ENCODE results near the gene PIGU.

PIGU gene

GRCh38 chr20:34541264-34541901, 135.5 kb downstream of the PIGU start:
- TF ChIP-seq, protein P1, sequence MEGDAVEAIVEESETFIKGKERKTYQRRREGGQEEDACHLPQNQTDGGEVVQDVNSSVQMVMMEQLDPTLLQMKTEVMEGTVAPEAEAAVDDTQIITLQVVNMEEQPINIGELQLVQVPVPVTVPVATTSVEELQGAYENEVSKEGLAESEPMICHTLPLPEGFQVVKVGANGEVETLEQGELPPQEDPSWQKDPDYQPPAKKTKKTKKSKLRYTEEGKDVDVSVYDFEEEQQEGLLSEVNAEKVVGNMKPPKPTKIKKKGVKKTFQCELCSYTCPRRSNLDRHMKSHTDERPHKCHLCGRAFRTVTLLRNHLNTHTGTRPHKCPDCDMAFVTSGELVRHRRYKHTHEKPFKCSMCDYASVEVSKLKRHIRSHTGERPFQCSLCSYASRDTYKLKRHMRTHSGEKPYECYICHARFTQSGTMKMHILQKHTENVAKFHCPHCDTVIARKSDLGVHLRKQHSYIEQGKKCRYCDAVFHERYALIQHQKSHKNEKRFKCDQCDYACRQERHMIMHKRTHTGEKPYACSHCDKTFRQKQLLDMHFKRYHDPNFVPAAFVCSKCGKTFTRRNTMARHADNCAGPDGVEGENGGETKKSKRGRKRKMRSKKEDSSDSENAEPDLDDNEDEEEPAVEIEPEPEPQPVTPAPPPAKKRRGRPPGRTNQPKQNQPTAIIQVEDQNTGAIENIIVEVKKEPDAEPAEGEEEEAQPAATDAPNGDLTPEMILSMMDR (IDR thresholded peaks at IDR 0.05; ENCODE audit: insufficient read depth, low read length, poor library complexity, severe bottlenecking): no peak
- no peak for TF ChIP-seq EZH2phosphoT487 (conservative IDR thresholded peaks at IDR 0.05; ENCODE audit: low read length)
- no peak overlapping the region for H3K27ac ChIP-seq (ENCODE audit: low read depth, low read length)
- no peak overlapping the region for H3K4me2 ChIP-seq (ENCODE audit: low read depth, low read length, poor library complexity, severe bottlenecking)
- no peak overlapping the region for H3K9ac ChIP-seq (ENCODE audit: low read length)
- H3K9me2 ChIP-seq (replicated peaks; ENCODE audit: insufficient read depth, low read length): no peaks in the 10 kb centered on the region
- no peaks in the 10 kb centered on the region for H3K79me2 ChIP-seq (ENCODE audit: insufficient read depth, low read length)
- H3K9me3 ChIP-seq (ENCODE audit: insufficient read depth, low read length): no peaks in the 10 kb centered on the region
- no peaks in the 10 kb centered on the region for H3F3A ChIP-seq (ENCODE audit: insufficient read depth)
- H4K20me1 ChIP-seq (ENCODE audit: low read depth, low read length): no peaks in the 10 kb centered on the region
- peaks cover 2% of the 10 kb centered on the region; the same call in 1 of the 2 replicates for H3K36me3 ChIP-seq (ENCODE audit: low read length)
- no peak overlapping the region for H3K4me3 ChIP-seq (ENCODE audit: insufficient read depth, low read length, poor library complexity, severe bottlenecking)
- no peaks in the 10 kb centered on the region for H3K27me3 ChIP-seq (ENCODE audit: low read length)
- H2AFZ ChIP-seq (ENCODE audit: low read depth, low read length, severe bottlenecking): no peak overlapping the region

- no peak overlapping the region for H3K27ac ChIP-seq (ENCODE audit: low read depth, low read length)
- peaks cover 2% of the 10 kb centered on the region; the same call in 1 of the 2 replicates for H3K36me3 ChIP-seq (ENCODE audit: low read length)
- H2AFZ ChIP-seq (ENCODE audit: low read depth, low read length, severe bottlenecking): no peak overlapping the region
- H3K79me2 ChIP-seq (ENCODE audit: insufficient read depth, low read length): no peaks in the 10 kb centered on the region
- no peaks in the 10 kb centered on the region for H4K20me1 ChIP-seq (ENCODE audit: low read depth, low read length)
- H3K9ac ChIP-seq (ENCODE audit: low read length): no peak overlapping the region
- no peaks in the 10 kb centered on the region for H3K9me2 ChIP-seq (replicated peaks; ENCODE audit: insufficient read depth, low read length)
- no peaks in the 10 kb centered on the region for H3F3A ChIP-seq (ENCODE audit: insufficient read depth)
- H3K27me3 ChIP-seq (ENCODE audit: low read length): no peaks in the 10 kb centered on the region
- H3K4me3 ChIP-seq (ENCODE audit: insufficient read depth, low read length, poor library complexity, severe bottlenecking): no peak overlapping the region
- TF ChIP-seq EZH2phosphoT487 (conservative IDR thresholded peaks at IDR 0.05; ENCODE audit: low read length): no peak
- TF ChIP-seq, protein P1 (IDR thresholded peaks at IDR 0.05; ENCODE audit: insufficient read depth, low read length, poor library complexity, severe bottlenecking): no peak
- H3K4me2 ChIP-seq (ENCODE audit: low read depth, low read length, poor library complexity, severe bottlenecking): no peak overlapping the region
- H3K9me3 ChIP-seq (ENCODE audit: insufficient read depth, low read length): no peaks in the 10 kb centered on the region
Measured at GRCh38 chr20:34540596-34541263, 136.2 kb downstream of the PIGU start.

DNA sequence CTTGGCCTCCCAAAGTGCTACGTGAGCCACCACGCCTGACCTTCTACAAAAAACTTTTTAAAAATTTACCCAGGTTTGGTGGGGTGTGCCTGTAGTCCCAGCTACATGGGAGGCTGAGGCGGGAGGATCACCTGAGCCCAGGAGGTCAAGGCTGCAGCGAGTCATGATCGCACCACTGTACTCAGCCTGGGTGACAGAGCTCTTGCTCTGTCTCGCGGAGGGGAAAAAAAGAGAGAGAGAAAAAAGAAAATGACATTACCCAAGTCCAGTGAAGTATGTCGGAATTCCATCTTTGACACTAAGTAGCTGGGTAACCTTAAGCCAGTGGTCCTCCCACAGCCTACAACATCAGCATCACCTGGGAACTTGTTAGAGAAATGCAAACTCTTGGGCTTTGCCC, 137.1 kb downstream of the PIGU start:
- Histone ChIP-seq H2AFZ (ENCODE audit: low read depth, low read length, severe bottlenecking) (no peak overlapping the region), H3F3A (ENCODE audit: insufficient read depth) (no peaks in the 10 kb centered on the region), H3K27me3 (ENCODE audit: low read length) (no peaks in the 10 kb centered on the region), H4K20me1 (ENCODE audit: low read depth, low read length) (no peaks in the 10 kb centered on the region), H3K4me3 (ENCODE audit: insufficient read depth, low read length, poor library complexity, severe bottlenecking) (no peak overlapping the region), H3K36me3 (ENCODE audit: low read length) (peaks cover 2% of the 10 kb centered on the region; the same call in 1 of the 2 replicates), H3K9ac (ENCODE audit: low read length) (no peak overlapping the region), H3K27ac (ENCODE audit: low read depth, low read length) (no peak overlapping the region), H3K9me3 (ENCODE audit: insufficient read depth, low read length) (no peaks in the 10 kb centered on the region), H3K4me2 (ENCODE audit: low read depth, low read length, poor library complexity, severe bottlenecking) (no peak overlapping the region), H3K9me2 (replicated peaks; ENCODE audit: insufficient read depth, low read length) (no peaks in the 10 kb centered on the region), H3K79me2 (ENCODE audit: insufficient read depth, low read length) (no peaks in the 10 kb centered on the region)
- no peak for TF ChIP-seq EZH2phosphoT487 (conservative IDR thresholded peaks at IDR 0.05; ENCODE audit: low read length)
- TF ChIP-seq, protein P1 (IDR thresholded peaks at IDR 0.05; ENCODE audit: insufficient read depth, low read length, poor library complexity, severe bottlenecking): no peak
